Peyer's patch (tissue), 4 donors: ENCODE data around the gene PSEN1. TPM values are rescaled to one million over a fixed set of nuclear protein-coding genes. Genes with fewer than 3 reads are reported as not detected.

Experiments used
- DNase-seq, 3 donors: peaks; one replicate each; pipeline ENCODE4 v3.0.0-alpha.2; 2017 to 2019
- H3K27ac ChIP-seq, 4 donors: fragments of 200-600 bp; sonication (generic); one replicate each; pipeline ENCODE4 v1.5.1; 2016 to 2019
- H3K27me3 ChIP-seq, 2 donors: fragments of 200-600 bp; sonication (generic); one replicate each; pipeline ENCODE4 v1.5.1; 2019
- H3K36me3 ChIP-seq, 3 donors: fragments of 200-600 bp; sonication (generic); one replicate each; pipeline ENCODE4 v1.5.1; 2016 to 2019
- H3K4me1 ChIP-seq, 4 donors: fragments of 200-600 bp; sonication (generic); one replicate each; pipeline ENCODE4 v1.5.1; 2016 to 2019
- H3K4me3 ChIP-seq, 4 donors: fragments of 200-600 bp; sonication (generic); 1 replicate in 3 of 4; 2 replicates in 1 of 4; pipeline ENCODE4 v1.5.1; 2016 to 2019; ENCODE audit warnings: mild to moderate bottlenecking in 1 of 4
- H3K9me3 ChIP-seq, 4 donors: fragments of 200-600 bp; sonication (generic); one replicate each; pipeline ENCODE4 v1.5.1; 2016 to 2019; ENCODE audit warnings: mild to moderate bottlenecking in 1 of 4
- CTCF ChIP-seq, 6 experiments: fragments of 450-650 bp in 4 of 6; fragments of 200-600 bp in 2 of 6; sonication (generic) in 1 of 6; IDR thresholded peaks; one replicate each; pipeline ENCODE4 v1.5.1; 2017 to 2019; ENCODE audit warnings: antibody characterized with exemption in 6 of 6, mild to moderate bottlenecking in 3 of 6, moderate library complexity in 1 of 6
- POLR2A ChIP-seq, 2 donors: fragments of 450-650 bp; IDR thresholded peaks; one replicate each; pipeline ENCODE4 v1.5.1; 2017; ENCODE audit warnings: antibody characterized with exemption in 2 of 2, mild to moderate bottlenecking in 2 of 2, moderate library complexity in 2 of 2
- total RNA-seq, 4 donors: library from RNA; depleted of rRNA; stranded (reverse); fragments of >200 nt; gene quantifications; one replicate each; pipeline ENCODE4 v1.1.0, GENCODE V29; 2016

PSEN1 gene
- total RNA-seq, 4 donors from 2014 or later = 32.2 to 118 (median 100) TPM

GRCh38 chr14:73133795-73134194 is 2.5 kb upstream of the PSEN1 start:
- Histone ChIP-seq H3K4me3 (no peak overlapping the region), H3K36me3 (no peaks in the 10 kb centered on the region), H3K4me1 (peaks cover 0 to 14% (median 7%) of the 10 kb centered on the region in 4 donors), H3K27me3 (no peaks in the 10 kb centered on the region), H3K9me3 (no peaks in the 10 kb centered on the region), H3K27ac (no peak overlapping the region)
- DNase-seq = no peak
- TF ChIP-seq CTCF (IDR thresholded peaks at IDR 0.05) (no peak), POLR2A (IDR thresholded peaks at IDR 0.05) (no peak)

DNA sequence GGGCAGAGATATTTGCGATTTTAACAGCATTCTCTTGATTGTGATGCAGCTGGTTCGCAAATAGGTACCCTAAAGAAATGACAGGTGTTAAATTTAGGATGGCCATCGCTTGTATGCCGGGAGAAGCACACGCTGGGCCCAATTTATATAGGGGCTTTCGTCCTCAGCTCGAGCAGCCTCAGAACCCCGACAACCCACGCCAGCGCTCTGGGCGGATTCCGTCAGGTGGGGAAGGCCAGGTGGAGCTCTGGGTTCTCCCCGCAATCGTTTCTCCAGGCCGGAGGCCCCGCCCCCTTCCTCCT is 271 bp upstream of the PSEN1 start:
- no peak for DNase-seq
- H3K9me3 ChIP-seq = no peaks in the 10 kb centered on the region
- H3K27me3 ChIP-seq = no peaks in the 10 kb centered on the region
- no peaks in the 10 kb centered on the region for H3K36me3 ChIP-seq
- no peak for TF ChIP-seq CTCF (IDR thresholded peaks at IDR 0.05)
- no peak for TF ChIP-seq POLR2A (IDR thresholded peaks at IDR 0.05)
- H3K27ac ChIP-seq = peak overlapping the region; percentile 96 to 100 (median 99)
- H3K4me1 ChIP-seq = peaks cover 0 to 18% (median 7%) of the 10 kb centered on the region in 4 donors
- peak overlapping the region; percentile 78 to 91 (median 88) for H3K4me3 ChIP-seq

- Histone ChIP-seq H3K4me1 (peaks cover 0 to 26% (median 8%) of the 10 kb centered on the region in 4 donors), H3K9me3 (no peaks in the 10 kb centered on the region), H3K27me3 (no peaks in the 10 kb centered on the region), H3K36me3 (no peaks in the 10 kb centered on the region), H3K27ac (no peak overlapping the region), H3K4me3 (no peak overlapping the region)
- no peak for TF ChIP-seq CTCF (IDR thresholded peaks at IDR 0.05)
- TF ChIP-seq POLR2A (IDR thresholded peaks at IDR 0.05) = no peak
- DNase-seq = no peak
Observed at GRCh38 chr14:73140811-73141323, 4.6 kb downstream of the PSEN1 start.

DNA sequence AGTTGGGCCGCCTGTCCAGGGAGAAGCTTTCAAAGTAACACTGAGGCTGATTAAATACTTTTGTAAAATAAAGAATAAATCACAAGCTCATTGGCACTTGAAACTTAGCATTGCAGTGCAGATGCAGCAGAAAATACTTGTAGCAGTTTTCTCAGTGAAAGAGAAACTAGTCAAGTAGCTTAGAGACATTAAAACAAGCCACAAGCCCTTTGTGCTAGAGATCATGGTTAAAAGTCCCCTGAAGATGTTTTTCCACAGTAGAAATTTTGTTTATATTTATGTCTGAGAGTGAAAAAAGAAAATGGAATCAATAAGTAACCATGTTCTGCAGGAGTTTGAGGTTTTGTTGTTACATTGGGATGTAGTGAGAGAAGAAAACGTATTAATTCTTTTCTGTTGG is 5.9 kb downstream of the PSEN1 start:
- Histone ChIP-seq H3K9me3 (no peaks in the 10 kb centered on the region), H3K4me3 (no peak overlapping the region), H3K4me1 (peaks cover 0 to 25% (median 8%) of the 10 kb centered on the region in 4 donors), H3K36me3 (no peaks in the 10 kb centered on the region), H3K27me3 (no peaks in the 10 kb centered on the region), H3K27ac (no peak overlapping the region)
- DNase-seq = no peak
- TF ChIP-seq CTCF (IDR thresholded peaks at IDR 0.05) (no peak), POLR2A (IDR thresholded peaks at IDR 0.05) (no peak)

- peaks cover 0 to 8% (median 0%) of the 10 kb centered on the region in 3 donors for H3K36me3 ChIP-seq
- no peaks in the 10 kb centered on the region for H3K27me3 ChIP-seq
- H3K4me3 ChIP-seq = no peak overlapping the region
- H3K27ac ChIP-seq = no peak overlapping the region
- no peaks in the 10 kb centered on the region for H3K9me3 ChIP-seq
- H3K4me1 ChIP-seq = peaks cover 0 to 17% (median 1%) of the 10 kb centered on the region in 4 donors
- no peak for DNase-seq
- no peak for TF ChIP-seq POLR2A (IDR thresholded peaks at IDR 0.05)
- TF ChIP-seq CTCF (IDR thresholded peaks at IDR 0.05) = no peak
Observed at GRCh38 chr14:73143003-73143402, 6.7 kb downstream of the PSEN1 start.

DNA sequence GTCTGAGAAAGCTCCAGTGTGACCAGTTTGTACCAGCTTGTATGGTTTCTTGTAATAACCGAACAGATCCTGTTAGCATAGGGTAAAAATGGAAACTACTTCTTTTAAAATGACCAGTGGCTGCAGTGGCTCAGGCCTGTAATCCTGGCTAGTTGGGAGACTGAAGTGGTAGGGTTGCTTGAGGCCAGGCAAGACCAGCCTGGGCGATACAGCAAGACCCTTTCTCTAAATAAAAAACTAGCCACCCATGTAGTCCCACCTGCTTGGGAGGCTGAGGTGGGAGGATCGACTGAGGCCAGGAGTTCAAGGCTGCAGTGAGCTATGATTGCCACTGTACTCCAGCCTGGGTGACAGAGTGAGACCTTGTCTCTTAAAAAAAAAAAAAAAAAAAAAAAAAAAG is 7.3 kb downstream of the PSEN1 start:
- no peaks in the 10 kb centered on the region for H3K27me3 ChIP-seq

More for the DNA sequence above, 7.3 kb downstream of the PSEN1 start:
- no peak for DNase-seq
- Histone ChIP-seq H3K36me3 (peaks cover 0 to 14% (median 0%) of the 10 kb centered on the region in 3 donors), H3K27ac (no peak overlapping the region), H3K9me3 (no peaks in the 10 kb centered on the region), H3K4me3 (no peak overlapping the region), H3K4me1 (peaks cover 0 to 13% (median 1%) of the 10 kb centered on the region in 4 donors)
- TF ChIP-seq CTCF (IDR thresholded peaks at IDR 0.05) = no peak
- no peak for TF ChIP-seq POLR2A (IDR thresholded peaks at IDR 0.05)
